Measurements from ENCODE around the gene NME2.

DNA sequence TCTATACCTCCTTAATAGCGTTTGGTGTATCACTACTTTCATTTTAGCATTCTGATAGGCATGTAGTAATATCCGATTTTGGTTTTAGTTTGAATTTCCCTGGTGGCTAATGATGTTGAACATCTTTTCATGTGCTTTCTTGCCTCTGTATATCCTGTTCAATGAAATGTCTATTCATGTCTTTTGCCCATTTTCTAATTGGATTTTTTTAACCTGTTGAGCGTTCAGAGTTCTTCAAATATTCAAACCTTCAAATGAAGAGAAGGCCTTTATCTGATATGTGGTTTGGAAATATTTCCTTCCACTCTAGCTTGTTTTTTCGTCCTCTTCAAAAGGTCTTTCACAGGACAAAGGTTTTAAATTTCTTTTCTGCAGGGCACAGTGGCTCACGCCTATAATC lies 15.3 kb upstream of the NME2 start:
- TF ChIP-seq, protein P1, sequence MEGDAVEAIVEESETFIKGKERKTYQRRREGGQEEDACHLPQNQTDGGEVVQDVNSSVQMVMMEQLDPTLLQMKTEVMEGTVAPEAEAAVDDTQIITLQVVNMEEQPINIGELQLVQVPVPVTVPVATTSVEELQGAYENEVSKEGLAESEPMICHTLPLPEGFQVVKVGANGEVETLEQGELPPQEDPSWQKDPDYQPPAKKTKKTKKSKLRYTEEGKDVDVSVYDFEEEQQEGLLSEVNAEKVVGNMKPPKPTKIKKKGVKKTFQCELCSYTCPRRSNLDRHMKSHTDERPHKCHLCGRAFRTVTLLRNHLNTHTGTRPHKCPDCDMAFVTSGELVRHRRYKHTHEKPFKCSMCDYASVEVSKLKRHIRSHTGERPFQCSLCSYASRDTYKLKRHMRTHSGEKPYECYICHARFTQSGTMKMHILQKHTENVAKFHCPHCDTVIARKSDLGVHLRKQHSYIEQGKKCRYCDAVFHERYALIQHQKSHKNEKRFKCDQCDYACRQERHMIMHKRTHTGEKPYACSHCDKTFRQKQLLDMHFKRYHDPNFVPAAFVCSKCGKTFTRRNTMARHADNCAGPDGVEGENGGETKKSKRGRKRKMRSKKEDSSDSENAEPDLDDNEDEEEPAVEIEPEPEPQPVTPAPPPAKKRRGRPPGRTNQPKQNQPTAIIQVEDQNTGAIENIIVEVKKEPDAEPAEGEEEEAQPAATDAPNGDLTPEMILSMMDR (IDR thresholded peaks at IDR 0.05; ENCODE audit: low read depth, low read length, missing input control) = no peak
- TF ChIP-seq, protein P2, sequence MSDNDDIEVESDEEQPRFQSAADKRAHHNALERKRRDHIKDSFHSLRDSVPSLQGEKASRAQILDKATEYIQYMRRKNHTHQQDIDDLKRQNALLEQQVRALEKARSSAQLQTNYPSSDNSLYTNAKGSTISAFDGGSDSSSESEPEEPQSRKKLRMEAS (IDR thresholded peaks at IDR 0.05) = no peak
- TF ChIP-seq, protein P3, sequence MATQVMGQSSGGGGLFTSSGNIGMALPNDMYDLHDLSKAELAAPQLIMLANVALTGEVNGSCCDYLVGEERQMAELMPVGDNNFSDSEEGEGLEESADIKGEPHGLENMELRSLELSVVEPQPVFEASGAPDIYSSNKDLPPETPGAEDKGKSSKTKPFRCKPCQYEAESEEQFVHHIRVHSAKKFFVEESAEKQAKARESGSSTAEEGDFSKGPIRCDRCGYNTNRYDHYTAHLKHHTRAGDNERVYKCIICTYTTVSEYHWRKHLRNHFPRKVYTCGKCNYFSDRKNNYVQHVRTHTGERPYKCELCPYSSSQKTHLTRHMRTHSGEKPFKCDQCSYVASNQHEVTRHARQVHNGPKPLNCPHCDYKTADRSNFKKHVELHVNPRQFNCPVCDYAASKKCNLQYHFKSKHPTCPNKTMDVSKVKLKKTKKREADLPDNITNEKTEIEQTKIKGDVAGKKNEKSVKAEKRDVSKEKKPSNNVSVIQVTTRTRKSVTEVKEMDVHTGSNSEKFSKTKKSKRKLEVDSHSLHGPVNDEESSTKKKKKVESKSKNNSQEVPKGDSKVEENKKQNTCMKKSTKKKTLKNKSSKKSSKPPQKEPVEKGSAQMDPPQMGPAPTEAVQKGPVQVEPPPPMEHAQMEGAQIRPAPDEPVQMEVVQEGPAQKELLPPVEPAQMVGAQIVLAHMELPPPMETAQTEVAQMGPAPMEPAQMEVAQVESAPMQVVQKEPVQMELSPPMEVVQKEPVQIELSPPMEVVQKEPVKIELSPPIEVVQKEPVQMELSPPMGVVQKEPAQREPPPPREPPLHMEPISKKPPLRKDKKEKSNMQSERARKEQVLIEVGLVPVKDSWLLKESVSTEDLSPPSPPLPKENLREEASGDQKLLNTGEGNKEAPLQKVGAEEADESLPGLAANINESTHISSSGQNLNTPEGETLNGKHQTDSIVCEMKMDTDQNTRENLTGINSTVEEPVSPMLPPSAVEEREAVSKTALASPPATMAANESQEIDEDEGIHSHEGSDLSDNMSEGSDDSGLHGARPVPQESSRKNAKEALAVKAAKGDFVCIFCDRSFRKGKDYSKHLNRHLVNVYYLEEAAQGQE (IDR thresholded peaks at IDR 0.05) = no peak
- TF ChIP-seq TAF1 (conservative IDR thresholded peaks at IDR 0.05) = no peak
- TF ChIP-seq RAD21 (IDR thresholded peaks at IDR 0.05) = no peak
- no peak for TF ChIP-seq HNF4G (IDR thresholded peaks at IDR 0.05)
